H9 (cell line): Measurements from ENCODE around the gene AKAP1. TPM values are rescaled to one million over a fixed set of nuclear protein-coding genes. Genes with fewer than 3 reads are reported as not detected.

Experiments used
- DNase-seq: peaks from one replicate; pipeline ENCODE4 v3.0.0-alpha.2; 2017
- H2AFZ ChIP-seq: one replicate; pipeline ENCODE4 v1.6.1; 2013; ENCODE audit warnings: mild to moderate bottlenecking, low read length, control low read depth, moderate library complexity
- H2AK5ac ChIP-seq: 2 replicates; pipeline ENCODE4 v1.6.1; 2013; ENCODE audit warnings: low read length, control low read depth, mixed read lengths; ENCODE audit not compliant: insufficient read length
- H2BK120ac ChIP-seq: one replicate; pipeline ENCODE4 v1.6.1; 2013; ENCODE audit warnings: low read depth, mild to moderate bottlenecking, low read length, control low read depth, inconsistent platforms; ENCODE audit not compliant: poor library complexity, severe bottlenecking
- H2BK12ac ChIP-seq: 2 replicates; pipeline ENCODE4 v1.6.1; 2013; ENCODE audit warnings: low read length, control low read depth, mixed read lengths, low read depth; ENCODE audit not compliant: insufficient read length
- H2BK15ac ChIP-seq: 2 replicates; pipeline ENCODE4 v1.6.1; 2013; ENCODE audit warnings: low read depth, low read length, control low read depth
- H2BK20ac ChIP-seq: one replicate; pipeline ENCODE4 v1.6.1; 2013; ENCODE audit warnings: low read depth, mild to moderate bottlenecking, low read length, control low read depth, inconsistent platforms; ENCODE audit not compliant: poor library complexity, severe bottlenecking
- H2BK5ac ChIP-seq: 2 replicates; pipeline ENCODE4 v1.6.1; 2013; ENCODE audit warnings: low read length, control low read depth, mixed read lengths; ENCODE audit not compliant: insufficient read length
- H3K14ac ChIP-seq: 2 replicates; pipeline ENCODE4 v1.6.1; 2013; ENCODE audit warnings: low read length, control low read depth; ENCODE audit not compliant: insufficient read depth
- H3K18ac ChIP-seq: 2 replicates; pipeline ENCODE4 v1.6.1; 2013; ENCODE audit warnings: low read depth, mild to moderate bottlenecking, mixed read lengths, low read length, control low read depth; ENCODE audit not compliant: insufficient read length
- H3K23ac ChIP-seq: 2 replicates; pipeline ENCODE4 v1.6.1; 2013; ENCODE audit warnings: low read length, control low read depth, mixed read lengths, low read depth; ENCODE audit not compliant: insufficient read length
- H3K23me2 ChIP-seq: 2 replicates; pipeline ENCODE4 v1.6.1; 2013; ENCODE audit warnings: low read depth, mild to moderate bottlenecking, mixed read lengths, low read length, control low read depth; ENCODE audit not compliant: insufficient read length, poor library complexity, severe bottlenecking
- H3K27ac ChIP-seq: 2 replicates; pipeline ENCODE4 v1.5.1; 2013; ENCODE audit warnings: low read length, control low read depth, mixed read lengths, low read depth; ENCODE audit not compliant: insufficient read length
- H3K27me3 ChIP-seq: 2 replicates; pipeline ENCODE4 v1.6.1; 2013; ENCODE audit warnings: low read length, control low read depth, inconsistent platforms; ENCODE audit not compliant: insufficient read depth
- H3K4ac ChIP-seq: 2 replicates; pipeline ENCODE4 v1.6.1; 2013; ENCODE audit warnings: low read depth, mild to moderate bottlenecking, control low read depth, inconsistent platforms, low read length, moderate library complexity
- H3K4me1 ChIP-seq: 2 replicates; pipeline ENCODE4 v1.6.1; 2013; ENCODE audit warnings: low read length, control low read depth, inconsistent platforms; ENCODE audit not compliant: insufficient read depth
- H3K4me2 ChIP-seq: 2 replicates; pipeline ENCODE4 v1.6.1; 2013; ENCODE audit warnings: low read length, control low read depth, mixed read lengths; ENCODE audit not compliant: insufficient read length, insufficient read depth
- H3K56ac ChIP-seq: 2 replicates; pipeline ENCODE4 v1.6.1; 2013; ENCODE audit warnings: low read depth, mild to moderate bottlenecking, mixed read lengths, low read length, control low read depth; ENCODE audit not compliant: insufficient read length
- H3K79me1 ChIP-seq: 2 replicates; pipeline ENCODE4 v1.6.1; 2013; ENCODE audit warnings: low read depth, mild to moderate bottlenecking, moderate library complexity, low read length, control low read depth, inconsistent platforms; ENCODE audit not compliant: insufficient read depth, poor library complexity, severe bottlenecking
- H3K79me2 ChIP-seq: 2 replicates; pipeline ENCODE4 v1.6.1; 2013; ENCODE audit warnings: low read length, control low read depth, inconsistent platforms; ENCODE audit not compliant: insufficient read depth
- H3K9ac ChIP-seq: 2 replicates; pipeline ENCODE4 v1.6.1; 2013; ENCODE audit warnings: low read length, control low read depth, mixed read lengths; ENCODE audit not compliant: insufficient read length; ENCODE audit errors: extremely low read depth
- H3K9me3 ChIP-seq: one replicate; pipeline ENCODE4 v1.6.1; 2013; ENCODE audit warnings: low read depth, low read length, inconsistent platforms; ENCODE audit not compliant: control insufficient read depth
- H3T11ph ChIP-seq: one replicate; pipeline ENCODE4 v1.6.1; 2013; ENCODE audit warnings: mild to moderate bottlenecking, low read length, control low read depth, inconsistent platforms
- H4K20me1 ChIP-seq: one replicate; pipeline ENCODE4 v1.6.1; 2013; ENCODE audit not compliant: control insufficient read depth, insufficient read length, insufficient read depth
- H4K5ac ChIP-seq: 2 replicates; pipeline ENCODE4 v1.6.1; 2013; ENCODE audit warnings: low read depth, mild to moderate bottlenecking, mixed read lengths, low read length, control low read depth; ENCODE audit not compliant: insufficient read length
- H4K8ac ChIP-seq: replicated peaks from 2 replicates; pipeline ENCODE4 v1.6.1; 2013; ENCODE audit warnings: low read length, control low read depth, mixed read lengths, low read depth; ENCODE audit not compliant: insufficient read length
- H4K91ac ChIP-seq: 2 replicates; pipeline ENCODE4 v1.6.1; 2013; ENCODE audit warnings: low read depth, mild to moderate bottlenecking, moderate library complexity, mixed read lengths, low read length, control low read depth; ENCODE audit not compliant: insufficient read length
- H3K27ac Mint-ChIP-seq, 3 experiments: 2 replicates in 2 of 3; 3 replicates in 1 of 3; pipeline ENCODE4 v1.8.0; 2020 to 2021; ENCODE audit warnings: mixed read lengths in 3 of 3, mild to moderate bottlenecking in 1 of 3, moderate library complexity in 1 of 3
- H3K27me3 Mint-ChIP-seq: 2 replicates; pipeline ENCODE4 v1.8.0; 2021; ENCODE audit warnings: low read depth, mild to moderate bottlenecking, moderate library complexity, mixed read lengths
- H3K36me3 Mint-ChIP-seq, 3 experiments: 2 replicates in 2 of 3; 3 replicates in 1 of 3; pipeline ENCODE4 v1.8.0; 2020 to 2021; ENCODE audit warnings: low read depth in 3 of 3, mixed read lengths in 3 of 3; ENCODE audit not compliant: insufficient read depth in 1 of 3
- H3K4me1 Mint-ChIP-seq, 2 experiments: 2 replicates each; pipeline ENCODE4 v1.8.0; 2020; ENCODE audit warnings: mixed read lengths in 2 of 2
- H3K4me3 Mint-ChIP-seq, 2 experiments: 2 replicates in 1 of 2; 3 replicates in 1 of 2; pipeline ENCODE4 v1.8.0; 2020 to 2021; ENCODE audit warnings: mild to moderate bottlenecking in 2 of 2, mixed read lengths in 2 of 2, moderate library complexity in 1 of 2
- H3K9me3 Mint-ChIP-seq, 2 experiments: 2 replicates in 1 of 2; 3 replicates in 1 of 2; pipeline ENCODE4 v1.8.0; 2020; ENCODE audit warnings: mild to moderate bottlenecking in 2 of 2, mixed read lengths in 2 of 2, moderate library complexity in 1 of 2
- WGBS: extraction: QIAGEN DNeasy Blood & Tissue Kit; methylation state at CpG from one replicate; pipeline ENCODE4 v1.1.7; 2013; ENCODE audit warnings: missing lambda C conversion rate, low lambda C conversion rate, mixed read lengths; ENCODE audit not compliant: insufficient read length; ENCODE audit errors: extremely low coverage; 5-methylcytosine and 5-hydroxymethylcytosine counted together
- total RNA-seq: library from RNA; stranded (reverse); gene quantifications from 2 replicates; pipeline ENCODE4 v1.2.1, GENCODE V29; 2021
- TF ChIP-seq, protein P1 (sequence below): fragments of 200-600 bp; sonication (generic); conservative IDR thresholded peaks from 3 replicates; pipeline ENCODE4 v1.8.0; 2021; ENCODE audit warnings: antibody characterized with exemption, mild to moderate bottlenecking

Gene AKAP1
- total RNA-seq, 1 experiment from 2014 or later = 61.2 TPM

- no peak overlapping the region for H3K23ac ChIP-seq
- H3K4me1 ChIP-seq = peaks cover 8% of the 10 kb centered on the region; the same call in 1 of the 2 replicates
- TF ChIP-seq, protein P1, sequence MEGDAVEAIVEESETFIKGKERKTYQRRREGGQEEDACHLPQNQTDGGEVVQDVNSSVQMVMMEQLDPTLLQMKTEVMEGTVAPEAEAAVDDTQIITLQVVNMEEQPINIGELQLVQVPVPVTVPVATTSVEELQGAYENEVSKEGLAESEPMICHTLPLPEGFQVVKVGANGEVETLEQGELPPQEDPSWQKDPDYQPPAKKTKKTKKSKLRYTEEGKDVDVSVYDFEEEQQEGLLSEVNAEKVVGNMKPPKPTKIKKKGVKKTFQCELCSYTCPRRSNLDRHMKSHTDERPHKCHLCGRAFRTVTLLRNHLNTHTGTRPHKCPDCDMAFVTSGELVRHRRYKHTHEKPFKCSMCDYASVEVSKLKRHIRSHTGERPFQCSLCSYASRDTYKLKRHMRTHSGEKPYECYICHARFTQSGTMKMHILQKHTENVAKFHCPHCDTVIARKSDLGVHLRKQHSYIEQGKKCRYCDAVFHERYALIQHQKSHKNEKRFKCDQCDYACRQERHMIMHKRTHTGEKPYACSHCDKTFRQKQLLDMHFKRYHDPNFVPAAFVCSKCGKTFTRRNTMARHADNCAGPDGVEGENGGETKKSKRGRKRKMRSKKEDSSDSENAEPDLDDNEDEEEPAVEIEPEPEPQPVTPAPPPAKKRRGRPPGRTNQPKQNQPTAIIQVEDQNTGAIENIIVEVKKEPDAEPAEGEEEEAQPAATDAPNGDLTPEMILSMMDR = no peak
- H3K18ac ChIP-seq = no peak overlapping the region
- H2BK5ac ChIP-seq = no peak overlapping the region
- H3K56ac ChIP-seq = no peak overlapping the region
- no peak overlapping the region for H2BK20ac ChIP-seq
- H3K27ac Mint-ChIP-seq = no peak overlapping the region
- no peak overlapping the region for H3K14ac ChIP-seq
- H3K9me3 ChIP-seq = no peaks in the 10 kb centered on the region
- H4K20me1 ChIP-seq = no peaks in the 10 kb centered on the region
- no peaks in the 10 kb centered on the region for H3K36me3 Mint-ChIP-seq
- H2AK5ac ChIP-seq = no peak overlapping the region
- peaks cover 23 to 26% of the 10 kb centered on the region in 2 experiments for H3K4me1 Mint-ChIP-seq
- WGBS = no CpG with 5 or more reads among the region's 4 CpGs
- H2AFZ ChIP-seq = no peak overlapping the region
- H3K9me3 Mint-ChIP-seq = peaks cover 2 to 3% of the 10 kb centered on the region in 2 experiments; a peak in 2 of 5 replicates
- H3K27me3 Mint-ChIP-seq = peaks cover 1% of the 10 kb centered on the region; the same call in 1 of the 2 replicates
- H4K91ac ChIP-seq = no peak overlapping the region
- DNase-seq = no peak
- no peaks in the 10 kb centered on the region for H3K79me2 ChIP-seq
- no peak overlapping the region for H4K5ac ChIP-seq
- no peak overlapping the region for H3K9ac ChIP-seq
- no peak overlapping the region for H2BK15ac ChIP-seq
- no peak overlapping the region for H2BK120ac ChIP-seq
- H3T11ph ChIP-seq = no peak overlapping the region
- no peak overlapping the region for H4K8ac ChIP-seq
- H2BK12ac ChIP-seq = no peak overlapping the region
- no peak overlapping the region for H3K4ac ChIP-seq
- no peak overlapping the region for H3K4me2 ChIP-seq
- no peak overlapping the region for H3K4me3 Mint-ChIP-seq
- H3K27ac ChIP-seq = no peak overlapping the region
- no peaks in the 10 kb centered on the region for H3K23me2 ChIP-seq
- H3K79me1 ChIP-seq = no peaks in the 10 kb centered on the region
- no peaks in the 10 kb centered on the region for H3K27me3 ChIP-seq
These were observed 41.8 kb upstream of the AKAP1 start for GRCh38 chr17:57043276-57043675.
